NOMO-1 (cell line): ENCODE results near the gene NCK2.
A peak's percentile ranks its signal among the peaks of the same experiment; 100 is the strongest.
"Not testable (repeated sequence)": the region's sequence is repeated elsewhere in the genome, so short reads cannot be mapped to it uniquely, and the experiment has no call there.

ENCODE experiments used
- DNase-seq, 2 experiments: peaks; one replicate each; lab custom pipeline; 2025; ENCODE audit not compliant: unreplicated experiment in 2 of 2; lab: John Stamatoyannopoulos, UW

The NCK2 gene

GRCh38 chr2:105754011-105754410 is 9.3 kb downstream of the NCK2 start:
- no peak for DNase-seq

- DNase-seq, result peak; percentile 18 to 84
Measured at GRCh38 chr2:105754994-105755393, 10.3 kb downstream of the NCK2 start.

- no peak for DNase-seq
Measured at GRCh38 chr2:105755895-105756294, 11.2 kb downstream of the NCK2 start.

GRCh38 chr2:105756435-105756834 is 11.7 kb downstream of the NCK2 start:
- DNase-seq, result no peak

- DNase-seq, result not testable (repeated sequence)
Measured at GRCh38 chr2:105756865-105757264, 12.2 kb downstream of the NCK2 start.

GRCh38 chr2:105757433-105757832 is 12.7 kb downstream of the NCK2 start:
- no peak for DNase-seq

GRCh38 chr2:105760191-105760590 is 15.5 kb downstream of the NCK2 start:
- no peak for DNase-seq

GRCh38 chr2:105760639-105761337 is 16.1 kb downstream of the NCK2 start:
- DNase-seq, result no peak

GRCh38 chr2:105761931-105762515 is 17.3 kb downstream of the NCK2 start:
- DNase-seq, result no peak

GRCh38 chr2:105763076-105763475 is 18.4 kb downstream of the NCK2 start:
- DNase-seq, result no peak

GRCh38 chr2:105764059-105764458 is 19.3 kb downstream of the NCK2 start:
- no peak for DNase-seq

GRCh38 chr2:105765415-105766299 is 20.9 kb downstream of the NCK2 start:
- no peak for DNase-seq

- DNase-seq, result no peak
Measured at GRCh38 chr2:105766300-105766866, 21.7 kb downstream of the NCK2 start.

GRCh38 chr2:105768176-105768575 is 23.5 kb downstream of the NCK2 start:
- no peak for DNase-seq

- no peak for DNase-seq
Measured at GRCh38 chr2:105768961-105769452, 24.3 kb downstream of the NCK2 start.

GRCh38 chr2:105769504-105769903 is 24.8 kb downstream of the NCK2 start:
- DNase-seq, result no peak

GRCh38 chr2:105770149-105770548 is 25.4 kb downstream of the NCK2 start:
- DNase-seq, result no peak

GRCh38 chr2:105771291-105771690 is 26.6 kb downstream of the NCK2 start:
- not testable (repeated sequence) for DNase-seq

- no peak for DNase-seq
Measured at GRCh38 chr2:105771836-105772235, 27.1 kb downstream of the NCK2 start.

- DNase-seq, result no peak
Measured at GRCh38 chr2:105772362-105772761, 27.6 kb downstream of the NCK2 start.

GRCh38 chr2:105773568-105773967 is 28.9 kb downstream of the NCK2 start:
- DNase-seq, result no peak
